Measurements from ENCODE around the gene PXN. TPM values are rescaled to one million over a fixed set of nuclear protein-coding genes. Genes with fewer than 3 reads are reported as not detected.

PXN gene
- total RNA-seq, 1 experiment from 2014 or later, result 256 TPM

DNA sequence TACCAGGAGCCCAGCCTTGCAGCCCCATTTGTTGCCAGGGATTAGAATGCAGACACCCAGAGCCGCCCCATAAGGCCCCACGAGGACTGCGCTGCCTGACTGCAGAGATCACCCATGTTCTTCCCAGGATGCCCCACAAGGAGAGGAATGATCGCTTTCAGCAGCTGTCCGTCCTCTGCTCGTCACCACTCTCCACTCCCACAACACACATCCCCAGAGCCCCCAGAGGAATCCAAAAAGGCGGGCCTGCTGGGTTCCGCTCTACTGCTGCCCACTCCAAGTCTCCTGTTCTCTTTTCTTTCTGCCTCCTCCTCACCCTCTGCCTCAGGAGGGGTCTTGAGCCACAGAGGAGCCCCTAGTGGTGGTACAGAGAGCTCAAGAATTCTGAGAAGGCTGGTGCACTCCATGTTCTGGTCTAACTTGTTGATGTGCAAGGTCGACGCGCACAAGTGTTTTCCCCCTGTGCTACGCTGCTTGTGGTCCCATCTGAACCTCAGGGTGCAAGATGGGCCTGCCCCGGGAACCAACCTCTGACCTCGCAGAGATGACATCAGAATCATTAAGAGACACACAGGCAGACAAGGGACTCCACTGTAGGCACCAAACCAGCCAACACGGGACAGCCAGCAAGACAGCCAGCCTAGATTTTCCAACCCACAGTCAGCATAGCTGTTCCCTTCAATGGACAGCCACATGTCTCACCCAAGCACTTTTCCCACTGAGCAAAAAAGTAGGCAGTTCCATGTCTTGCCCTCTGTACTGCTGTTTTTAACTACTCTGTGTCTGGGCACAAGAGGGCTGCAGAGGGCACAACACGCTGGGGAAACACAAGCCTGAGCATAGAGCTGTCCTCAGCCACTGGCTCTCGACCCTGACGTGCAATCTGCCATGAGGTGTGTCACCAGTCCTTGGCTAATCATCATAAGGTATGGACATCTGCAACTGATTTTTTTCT is 29.9 kb downstream of the PXN start:
- Mint-ChIP-seq H3K36me3 (ENCODE audit: insufficient read depth, unreplicated experiment) (peaks cover 13% of the 10 kb centered on the region), H3K4me1 (ENCODE audit: insufficient read depth, unreplicated experiment) (peaks cover 67% of the 10 kb centered on the region), H3K9me3 (ENCODE audit: unreplicated experiment) (no peaks in the 10 kb centered on the region), H3K27me3 (ENCODE audit: insufficient read depth, unreplicated experiment) (no peaks in the 10 kb centered on the region), H3K4me3 (ENCODE audit: unreplicated experiment) (peak overlapping the region; percentile 27), H3K27ac (ENCODE audit: low read depth, unreplicated experiment) (peak overlapping the region; percentile 79)
- TF ChIP-seq, protein P1, sequence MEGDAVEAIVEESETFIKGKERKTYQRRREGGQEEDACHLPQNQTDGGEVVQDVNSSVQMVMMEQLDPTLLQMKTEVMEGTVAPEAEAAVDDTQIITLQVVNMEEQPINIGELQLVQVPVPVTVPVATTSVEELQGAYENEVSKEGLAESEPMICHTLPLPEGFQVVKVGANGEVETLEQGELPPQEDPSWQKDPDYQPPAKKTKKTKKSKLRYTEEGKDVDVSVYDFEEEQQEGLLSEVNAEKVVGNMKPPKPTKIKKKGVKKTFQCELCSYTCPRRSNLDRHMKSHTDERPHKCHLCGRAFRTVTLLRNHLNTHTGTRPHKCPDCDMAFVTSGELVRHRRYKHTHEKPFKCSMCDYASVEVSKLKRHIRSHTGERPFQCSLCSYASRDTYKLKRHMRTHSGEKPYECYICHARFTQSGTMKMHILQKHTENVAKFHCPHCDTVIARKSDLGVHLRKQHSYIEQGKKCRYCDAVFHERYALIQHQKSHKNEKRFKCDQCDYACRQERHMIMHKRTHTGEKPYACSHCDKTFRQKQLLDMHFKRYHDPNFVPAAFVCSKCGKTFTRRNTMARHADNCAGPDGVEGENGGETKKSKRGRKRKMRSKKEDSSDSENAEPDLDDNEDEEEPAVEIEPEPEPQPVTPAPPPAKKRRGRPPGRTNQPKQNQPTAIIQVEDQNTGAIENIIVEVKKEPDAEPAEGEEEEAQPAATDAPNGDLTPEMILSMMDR (IDR thresholded peaks at IDR 0.05; ENCODE audit: unreplicated experiment), result no peak
- ChIA-PET POLR2A (interaction anchor here (0.6 to 10.7 kb wide), 8 partner anchors 8 to 295 kb away, joined by 3 to 511 read pairs (median 6); partner anchors contain the start of genes PXN, RNU4-1, RNU4-2 and RPLP0), CTCF (interaction anchor here (0.5 to 24.9 kb wide), 9 partner anchors 7 to 321 kb away, joined by 3 to 336 read pairs (median 8); partner anchors contain the start of genes PXN and RPLP0)
- BruUV-seq (replicated peaks), result no TSS peak
- intact Hi-C loops (cut with micrococcal nuclease), result no loop called here
- DNase-seq (ENCODE audit: unreplicated experiment), result no peak

DNA sequence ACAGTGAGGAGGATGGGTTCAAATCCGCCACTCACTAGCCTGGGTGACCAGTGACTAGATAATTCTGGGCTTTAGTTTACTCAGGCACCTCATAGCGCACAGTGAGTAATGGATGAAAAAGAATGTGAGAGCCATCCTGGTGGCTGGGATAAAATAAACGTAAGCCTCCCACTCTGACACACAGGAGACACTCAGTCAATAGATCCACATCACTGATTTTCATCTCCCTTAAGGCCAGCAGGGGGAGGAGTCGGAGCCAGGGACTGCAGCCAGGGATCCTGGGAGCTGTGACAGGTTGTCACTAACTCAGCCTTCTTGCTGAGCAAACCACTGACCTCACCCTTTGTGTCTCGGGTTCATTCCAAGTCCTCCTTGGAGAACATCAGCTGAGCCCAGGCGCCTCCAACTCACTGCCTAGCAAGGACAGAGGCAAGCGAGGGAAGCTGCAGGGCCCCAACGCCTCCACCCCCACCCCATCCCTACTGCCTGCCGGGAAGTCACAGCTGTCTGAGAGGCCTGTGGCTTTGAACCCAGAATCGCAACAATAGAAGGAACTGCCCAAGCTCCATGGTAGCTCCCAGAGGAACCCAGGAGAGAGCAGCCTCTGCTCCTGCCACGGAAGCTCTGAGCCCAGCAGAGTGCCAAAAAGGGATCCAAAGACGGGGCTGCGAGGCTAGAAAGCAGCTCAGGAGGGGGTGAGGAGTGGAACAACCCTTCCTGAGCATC is 30.7 kb downstream of the PXN start:
- TF ChIP-seq, protein P1 (IDR thresholded peaks at IDR 0.05; ENCODE audit: unreplicated experiment), result peak; percentile 35
- POLR2A ChIA-PET, result interaction anchor here (0.6 to 10.7 kb wide), 8 partner anchors 9 to 296 kb away, joined by 3 to 511 read pairs (median 6); partner anchors contain the start of genes PXN, RNU4-1, RNU4-2 and RPLP0
- BruUV-seq (replicated peaks), result no TSS peak
- peak; percentile 92 for DNase-seq (ENCODE audit: unreplicated experiment)
- Mint-ChIP-seq H3K9me3 (ENCODE audit: unreplicated experiment) (no peaks in the 10 kb centered on the region), H3K4me1 (ENCODE audit: insufficient read depth, unreplicated experiment) (peaks cover 74% of the 10 kb centered on the region), H3K27ac (ENCODE audit: low read depth, unreplicated experiment) (peak overlapping the region; percentile 79), H3K36me3 (ENCODE audit: insufficient read depth, unreplicated experiment) (peaks cover 18% of the 10 kb centered on the region), H3K27me3 (ENCODE audit: insufficient read depth, unreplicated experiment) (no peaks in the 10 kb centered on the region), H3K4me3 (ENCODE audit: unreplicated experiment) (peak overlapping the region; percentile 27)
- intact Hi-C loops (cut with micrococcal nuclease), result loop anchor here (1.0 kb wide), 1 partner anchor 27 kb away; no protein-coding TSS in a partner anchor
- CTCF ChIA-PET, result interaction anchor here (0.5 to 7.3 kb wide), 8 partner anchors 10 to 320 kb away, joined by 3 to 142 read pairs (median 6); partner anchors contain the start of genes PXN and RPLP0

DNA sequence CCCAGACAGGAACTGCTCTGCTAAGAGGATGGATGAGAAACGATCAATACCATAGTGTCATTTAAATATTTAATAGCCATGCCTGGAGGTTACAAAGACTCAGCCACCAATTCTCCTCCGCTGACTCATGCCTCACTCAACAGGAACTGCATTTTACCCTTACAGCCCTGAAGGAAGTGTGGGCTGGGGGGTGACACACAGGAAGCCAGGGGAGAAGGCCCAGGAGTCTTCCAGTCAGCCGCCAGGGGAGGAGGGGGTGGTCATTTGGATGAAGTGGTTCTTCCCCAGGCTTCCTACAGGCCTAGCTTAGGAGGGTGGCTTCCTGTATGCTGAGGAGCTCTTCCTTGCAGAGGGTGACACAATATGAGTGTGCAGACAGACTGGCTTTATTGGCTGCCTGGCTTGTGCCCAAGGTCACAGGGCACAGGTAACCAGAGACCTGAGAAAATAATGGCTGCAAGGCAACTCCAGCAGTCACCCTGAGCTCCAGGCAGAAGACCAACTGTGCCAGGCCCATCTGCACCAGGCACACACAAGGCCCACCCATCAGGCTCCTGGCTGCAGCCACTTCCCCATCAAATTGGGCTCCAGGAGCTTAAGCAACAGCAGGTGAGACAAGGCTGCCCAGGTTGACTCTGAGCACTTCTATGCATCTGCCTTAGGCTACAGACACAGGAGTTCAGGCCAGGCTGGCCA is 34.1 kb downstream of the PXN start:
- Mint-ChIP-seq H3K27ac (ENCODE audit: low read depth, unreplicated experiment) (peak overlapping the region; percentile 86), H3K27me3 (ENCODE audit: insufficient read depth, unreplicated experiment) (no peaks in the 10 kb centered on the region), H3K9me3 (ENCODE audit: unreplicated experiment) (no peaks in the 10 kb centered on the region), H3K4me3 (ENCODE audit: unreplicated experiment) (peak overlapping the region; percentile 61), H3K4me1 (ENCODE audit: insufficient read depth, unreplicated experiment) (peaks cover 70% of the 10 kb centered on the region), H3K36me3 (ENCODE audit: insufficient read depth, unreplicated experiment) (peaks cover 36% of the 10 kb centered on the region)
- peak; percentile 97 for DNase-seq (ENCODE audit: unreplicated experiment)
- ChIA-PET POLR2A (interaction anchor here (0.7 to 17.7 kb wide), 7 partner anchors 9 to 113 kb away, joined by 3 to 549 read pairs (median 88); partner anchors contain the start of genes GCN1, PXN, RNU4-1 and RNU4-2), CTCF (interaction anchor here (0.7 to 12.4 kb wide), 6 partner anchors 16 to 71 kb away, joined by 3 to 454 read pairs (median 46); partner anchors contain the start of genes PXN, RNU4-1, RPLP0 and SIRT4)
- TF ChIP-seq, protein P1 (IDR thresholded peaks at IDR 0.05; ENCODE audit: unreplicated experiment), result no peak
- intact Hi-C loops (cut with micrococcal nuclease), result loop anchor here (1.0 kb wide), 1 partner anchor 60 kb away; the partner anchor contains the start of gene RNU4-2
- BruUV-seq (replicated peaks), result no TSS peak

Measured in MCF 10A (cell line).